NCI-H2196 (cell line): ENCODE results near the gene NUCKS1.

Experiments used
- DNase-seq: peaks from one replicate; lab custom pipeline; 2025; ENCODE audit not compliant: unreplicated experiment; lab: John Stamatoyannopoulos, UW

The NUCKS1 gene, protein sequence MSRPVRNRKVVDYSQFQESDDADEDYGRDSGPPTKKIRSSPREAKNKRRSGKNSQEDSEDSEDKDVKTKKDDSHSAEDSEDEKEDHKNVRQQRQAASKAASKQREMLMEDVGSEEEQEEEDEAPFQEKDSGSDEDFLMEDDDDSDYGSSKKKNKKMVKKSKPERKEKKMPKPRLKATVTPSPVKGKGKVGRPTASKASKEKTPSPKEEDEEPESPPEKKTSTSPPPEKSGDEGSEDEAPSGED

DNA sequence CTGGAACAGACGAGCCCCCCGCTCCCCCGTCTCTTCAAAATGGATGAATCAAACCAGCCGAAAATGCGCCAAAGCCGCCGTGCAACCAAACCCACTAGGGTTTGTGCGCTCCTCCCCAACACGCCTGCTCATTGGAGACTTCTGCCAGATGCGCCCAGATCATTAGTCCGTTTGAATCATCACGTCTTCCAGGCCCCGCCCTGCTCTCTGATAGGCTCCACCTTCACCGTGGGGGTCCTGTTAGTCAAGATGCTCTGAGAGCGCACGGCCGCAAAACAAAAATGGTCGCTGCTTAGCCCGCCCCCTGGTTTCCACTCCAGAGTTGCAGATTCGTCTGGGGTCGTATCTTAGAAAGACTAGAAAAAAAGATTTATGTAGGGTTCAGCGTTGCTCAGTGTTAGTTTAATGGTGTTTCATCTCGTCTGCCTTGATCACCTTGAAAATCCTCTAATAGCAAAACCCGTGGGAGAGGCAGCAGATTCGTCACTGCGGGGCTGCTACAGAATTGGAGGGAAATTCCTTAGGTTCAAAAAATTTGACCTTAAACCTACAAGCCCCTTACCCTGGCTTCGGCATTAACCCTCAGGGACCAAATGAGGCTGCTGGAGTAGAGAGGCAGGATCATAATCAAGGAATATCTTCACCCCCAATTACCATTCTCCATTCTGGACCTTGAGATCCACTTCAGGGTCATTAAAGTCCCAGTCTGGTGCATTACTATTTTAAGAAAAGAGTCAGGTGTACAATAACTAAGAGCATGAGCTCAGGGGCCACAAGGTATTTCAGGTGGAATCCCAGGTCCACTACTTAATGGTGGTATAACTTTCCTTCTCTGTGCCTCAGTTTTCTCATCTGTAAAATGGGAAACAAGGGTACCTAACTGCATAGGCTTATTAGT lies at the start of gene NUCKS1:
Gene NUCKS1 (minus strand): TSS at position 45 of the 898 bp plus-strand sequence. CDS start 209 bp downstream, outside the sequence.
- DNase-seq = peak; percentile 97

DNA sequence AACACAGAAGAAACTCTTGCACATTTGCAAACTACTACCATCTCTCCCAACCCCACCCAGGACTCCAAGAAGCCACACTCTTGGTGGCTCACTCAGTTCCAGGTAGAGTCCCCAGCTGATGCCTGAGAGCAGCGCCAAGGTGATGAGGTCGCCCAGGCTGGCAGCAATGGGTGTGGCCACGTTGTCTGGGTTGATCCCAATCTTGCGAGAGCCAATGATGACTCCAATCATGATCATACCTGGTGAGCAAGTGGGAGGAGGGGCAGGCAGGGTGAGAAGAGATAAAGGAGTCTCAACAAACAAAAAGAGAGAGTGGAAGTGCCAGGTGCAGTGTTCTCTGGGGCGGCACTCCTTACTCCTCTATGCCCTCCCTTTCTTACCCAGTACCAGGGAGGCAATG lies 48.6 kb upstream of the NUCKS1 start:
- DNase-seq = peak; percentile 46

DNA sequence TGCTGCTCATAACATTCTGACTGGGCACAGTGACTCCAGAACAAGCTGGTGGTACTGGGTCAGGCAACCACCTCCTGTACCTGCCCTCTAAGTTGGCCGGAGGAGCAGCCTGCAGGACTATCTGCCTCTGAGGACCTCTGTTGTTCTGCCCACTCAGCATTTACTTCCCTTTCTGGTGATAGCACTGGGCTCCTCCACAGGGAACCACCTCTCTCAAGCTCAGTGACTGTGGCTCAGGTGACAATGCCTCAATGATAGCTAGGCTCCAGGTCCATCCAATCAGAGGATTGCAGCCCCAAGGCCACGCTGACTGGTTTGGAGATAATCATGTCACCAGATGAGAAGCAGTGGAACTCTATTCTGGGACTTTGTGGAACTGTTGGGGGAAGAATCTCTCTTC lies 47.2 kb upstream of the NUCKS1 start:
- DNase-seq = no peak

DNA sequence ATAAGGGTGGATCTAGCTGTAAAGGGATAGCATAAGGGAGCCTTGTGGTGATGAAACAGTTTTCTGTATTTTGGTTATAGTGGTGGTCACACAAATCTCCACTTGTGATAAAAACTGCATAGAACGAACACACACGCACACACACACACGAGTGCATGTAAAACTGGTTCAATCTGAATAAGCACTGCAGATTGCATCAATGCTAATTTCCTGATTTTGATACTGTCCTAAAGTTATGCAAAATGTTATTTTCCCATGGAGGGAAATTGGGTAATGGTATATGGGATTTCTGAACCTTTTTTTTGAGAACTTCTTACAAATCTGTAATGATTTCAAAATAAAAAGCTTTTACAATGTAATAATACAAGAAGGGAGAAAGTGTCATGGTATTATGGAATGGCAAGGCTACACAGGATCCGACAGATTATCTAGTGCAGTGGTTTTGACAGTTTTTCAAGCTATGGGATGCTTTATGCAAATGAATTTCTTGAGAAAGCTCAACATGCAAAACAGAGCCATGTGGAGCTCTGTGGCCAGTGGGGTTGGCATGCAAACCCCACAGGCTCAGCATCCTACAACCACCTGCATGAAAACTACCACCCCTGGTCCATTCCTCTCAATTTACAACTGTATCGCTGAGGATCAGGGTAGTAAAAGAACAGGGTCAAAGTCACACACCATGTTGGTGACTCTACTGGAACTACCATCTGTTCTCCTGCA lies 44.2 kb upstream of the NUCKS1 start:
- DNase-seq = no peak

DNA sequence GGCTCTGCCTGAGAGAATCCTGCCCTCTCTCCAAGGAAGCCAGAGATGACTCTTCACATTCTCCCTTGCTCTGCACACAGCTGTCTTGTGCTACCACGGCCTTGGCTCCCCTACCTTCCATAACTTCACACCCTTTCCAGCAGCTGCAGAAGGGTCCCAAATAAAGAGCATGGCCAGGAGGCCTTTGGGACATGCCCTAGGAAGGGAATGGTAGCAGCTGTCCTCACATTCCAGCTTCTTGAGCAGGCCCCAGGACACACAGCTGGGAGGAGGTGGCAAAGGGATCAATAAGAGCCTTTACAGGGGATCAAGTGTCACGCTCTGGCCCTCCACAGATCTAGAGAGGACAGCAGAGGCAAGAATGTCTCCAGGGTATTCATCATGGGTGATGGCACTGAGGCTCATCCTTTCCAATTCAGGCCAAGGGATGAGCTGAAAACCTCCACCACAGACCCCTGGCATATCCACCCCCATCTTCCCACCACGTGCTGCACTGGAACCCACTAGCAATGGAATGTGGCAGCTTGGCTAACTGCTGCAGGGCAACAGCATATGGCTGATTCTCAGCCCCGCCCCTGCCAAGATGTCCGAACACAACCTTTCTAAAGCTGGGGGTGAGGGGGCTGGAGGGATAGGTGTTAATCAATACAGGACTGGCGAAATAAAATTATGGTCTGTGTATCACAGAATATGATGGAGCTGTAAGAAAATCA lies 43.1 kb upstream of the NUCKS1 start:
- DNase-seq = no peak

DNA sequence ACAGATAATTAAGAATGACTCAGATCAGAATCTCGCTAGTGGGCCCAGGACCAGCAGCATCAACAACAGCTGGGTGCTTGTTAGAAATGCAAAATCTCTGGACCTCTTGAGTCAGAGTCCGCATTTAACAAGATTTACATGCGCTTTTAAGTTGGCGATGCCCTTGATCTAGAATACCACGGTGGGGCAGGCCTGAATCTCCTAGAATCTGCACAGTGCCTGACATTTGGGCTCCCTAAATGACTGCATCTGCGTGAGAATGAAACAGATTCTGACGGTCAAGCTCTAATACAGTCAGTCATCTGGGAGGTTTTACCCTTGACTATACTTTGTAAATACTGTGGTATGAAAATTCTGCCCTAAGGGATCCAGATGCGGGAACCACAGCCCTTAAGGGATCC lies 42.5 kb upstream of the NUCKS1 start:
- DNase-seq = no peak

DNA sequence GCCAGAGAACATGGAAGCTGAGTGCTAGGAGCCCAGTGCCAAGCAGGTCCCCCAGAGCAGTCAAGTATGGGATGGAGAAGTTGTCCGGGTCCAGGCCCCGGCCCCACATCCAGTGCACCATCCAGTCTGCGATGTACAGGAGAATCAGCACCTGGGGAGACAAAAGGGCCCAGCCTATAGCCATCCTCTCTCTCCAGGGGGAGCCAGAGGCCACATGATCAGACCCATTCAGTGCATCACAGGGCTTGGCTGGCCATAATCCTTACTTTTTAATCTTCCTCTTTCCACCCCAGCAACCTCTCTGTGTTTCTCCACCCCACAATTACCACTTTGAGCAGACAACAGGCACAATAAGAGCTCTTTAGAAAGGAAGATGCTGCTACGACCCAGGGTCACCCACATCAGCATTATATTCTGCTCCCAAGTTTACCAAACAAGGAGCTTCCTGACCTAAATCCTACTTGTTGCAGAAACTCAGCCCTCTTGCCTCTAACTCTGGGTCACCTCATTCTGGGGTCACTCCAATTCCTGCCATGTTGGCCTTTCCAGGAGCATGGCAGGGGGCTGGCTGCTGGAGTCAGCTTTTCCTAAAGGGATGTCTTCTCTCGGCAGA lies 41.7 kb upstream of the NUCKS1 start:
- peak; percentile 73 for DNase-seq

DNA sequence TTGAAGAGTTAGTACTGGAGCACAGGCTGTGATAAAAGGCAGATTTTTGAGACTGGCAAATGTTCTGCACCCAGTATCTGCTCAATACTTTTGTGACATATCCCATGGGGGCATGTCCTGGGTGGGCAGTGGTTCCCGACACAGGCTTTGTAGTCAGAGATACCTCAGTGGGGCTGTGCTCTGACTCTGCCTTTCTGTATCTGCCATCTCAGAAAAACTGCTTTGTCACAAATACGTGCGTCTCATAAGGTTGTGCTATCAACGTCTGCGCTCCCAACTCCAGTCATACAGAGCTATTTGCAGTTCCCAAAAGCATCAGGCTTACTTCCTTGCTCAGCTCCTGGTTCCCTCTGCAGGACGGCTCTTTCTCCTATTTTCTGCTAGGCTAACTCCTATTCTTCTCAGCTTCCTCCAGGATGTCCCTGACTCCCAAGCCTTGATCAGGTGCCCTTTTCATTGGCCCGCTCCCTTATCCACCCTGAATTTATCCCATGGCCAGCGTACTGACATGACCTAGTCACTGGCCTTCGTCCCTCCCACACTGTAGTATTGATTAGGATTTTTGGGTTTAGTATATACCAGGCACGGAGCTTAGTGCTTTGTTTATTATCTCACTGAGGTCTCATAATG lies 37.4 kb upstream of the NUCKS1 start:
- DNase-seq = no peak

DNA sequence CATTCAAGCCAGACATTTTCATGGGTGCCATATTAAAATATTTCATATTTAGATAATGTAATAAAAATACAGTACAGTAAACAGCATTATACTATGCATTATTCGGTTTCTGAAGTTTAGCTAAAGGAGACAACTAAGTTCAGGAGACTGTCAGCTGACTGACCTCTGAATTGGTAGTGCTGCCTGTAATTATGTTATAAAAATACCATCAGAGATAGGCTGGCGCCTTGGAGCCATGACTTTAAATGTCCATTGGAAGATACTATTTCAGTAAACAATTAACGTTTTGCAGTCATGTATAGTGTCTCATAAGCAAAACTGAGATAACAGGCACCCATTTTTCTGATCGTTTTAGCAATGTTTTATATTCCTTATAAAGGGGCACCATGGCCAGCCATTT lies 36.6 kb upstream of the NUCKS1 start:
- DNase-seq = no peak

DNA sequence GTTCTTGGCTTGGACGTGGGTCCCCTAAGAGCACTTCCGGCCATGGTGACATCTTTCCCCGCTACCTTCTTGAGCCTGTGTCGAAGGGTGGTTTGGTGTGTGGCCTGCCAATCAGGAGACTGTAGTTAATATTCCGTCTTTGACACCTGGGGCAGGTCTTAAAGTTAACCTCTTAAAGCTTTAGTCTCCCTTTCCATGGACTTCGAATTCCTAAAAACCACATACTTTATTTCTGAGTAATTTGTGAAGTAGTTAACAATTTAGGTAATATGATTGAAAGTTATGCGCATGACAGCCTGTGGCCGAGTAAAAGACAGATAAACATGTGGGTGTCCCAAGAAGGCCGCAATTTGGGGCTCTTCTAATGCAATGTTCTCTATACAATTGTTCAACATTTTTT lies 35.5 kb upstream of the NUCKS1 start:
- no peak for DNase-seq

DNA sequence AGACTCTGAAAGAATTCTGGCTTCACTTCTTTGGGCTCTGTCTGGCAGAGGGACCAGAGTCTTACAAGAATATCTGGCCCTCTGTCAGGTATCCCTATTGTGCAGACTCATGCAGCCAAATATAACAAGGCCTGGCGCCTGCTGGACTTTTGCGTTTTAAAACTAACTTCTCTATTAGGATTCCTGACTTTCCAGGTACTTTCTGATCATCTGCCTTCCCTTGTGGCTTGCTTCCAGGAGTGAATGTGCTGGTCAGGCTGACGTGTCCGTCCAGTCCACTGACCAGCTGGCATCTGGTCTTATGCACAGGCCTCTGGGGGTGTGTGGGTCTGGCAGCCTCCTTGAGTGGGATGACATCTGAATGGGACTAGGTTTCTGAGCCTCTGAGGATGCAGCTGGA lies 33.9 kb upstream of the NUCKS1 start:
- no peak for DNase-seq

DNA sequence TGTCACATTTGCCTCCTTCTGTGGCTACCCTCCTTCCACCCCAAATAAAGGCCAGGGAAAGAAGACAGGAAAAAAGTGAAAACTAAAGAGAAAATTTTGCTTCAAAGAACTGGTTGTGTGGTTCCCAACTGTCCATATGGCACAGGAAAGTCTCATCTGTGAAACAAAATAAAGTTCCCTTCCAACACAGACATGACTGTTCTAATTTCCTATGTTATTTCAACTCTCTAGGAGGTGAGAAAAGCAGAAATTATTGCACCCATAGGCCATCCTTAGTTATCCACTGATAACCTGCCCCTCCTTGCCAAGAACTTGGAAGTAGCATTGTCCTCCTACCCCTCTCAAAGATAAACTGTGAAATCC lies 33.4 kb upstream of the NUCKS1 start:
- DNase-seq = no peak

DNA sequence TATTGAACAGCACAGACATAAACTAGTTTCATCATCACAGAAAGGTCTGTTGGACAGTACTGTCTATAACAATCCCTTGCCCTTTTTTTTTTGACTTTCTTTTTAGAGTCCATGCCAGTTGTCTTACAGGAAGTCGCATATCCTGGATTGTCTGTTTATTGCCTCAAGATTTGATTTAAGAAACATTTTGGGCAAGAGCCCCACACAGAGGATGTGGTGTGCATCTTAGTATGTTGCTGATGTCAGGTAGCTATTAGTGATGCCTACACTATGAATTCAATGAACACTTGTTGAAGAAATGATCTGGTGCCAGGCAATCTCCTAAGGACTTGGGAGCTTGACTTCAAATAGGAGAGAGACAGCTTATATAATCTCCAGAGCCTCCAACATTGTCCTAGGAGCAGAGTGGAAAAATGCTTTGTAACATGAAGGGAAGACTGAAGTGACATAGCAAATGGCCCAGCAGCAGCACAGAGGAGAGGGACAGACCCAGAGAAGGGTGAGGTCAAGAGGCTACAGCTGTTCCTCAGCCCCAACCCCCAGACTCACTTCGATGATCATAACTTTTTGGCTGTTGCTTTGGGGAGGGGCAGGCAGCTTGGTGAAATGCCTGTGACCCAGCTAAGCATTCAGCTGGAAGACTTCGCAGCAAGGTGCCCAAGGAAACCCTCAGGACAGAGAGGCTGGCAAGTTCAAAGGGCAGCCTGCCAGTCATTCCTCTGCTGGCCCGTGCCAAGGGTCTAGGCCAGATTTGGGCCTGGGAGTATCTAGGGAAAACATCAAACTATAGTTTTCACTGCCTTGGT lies 32.8 kb upstream of the NUCKS1 start:
- DNase-seq = no peak

DNA sequence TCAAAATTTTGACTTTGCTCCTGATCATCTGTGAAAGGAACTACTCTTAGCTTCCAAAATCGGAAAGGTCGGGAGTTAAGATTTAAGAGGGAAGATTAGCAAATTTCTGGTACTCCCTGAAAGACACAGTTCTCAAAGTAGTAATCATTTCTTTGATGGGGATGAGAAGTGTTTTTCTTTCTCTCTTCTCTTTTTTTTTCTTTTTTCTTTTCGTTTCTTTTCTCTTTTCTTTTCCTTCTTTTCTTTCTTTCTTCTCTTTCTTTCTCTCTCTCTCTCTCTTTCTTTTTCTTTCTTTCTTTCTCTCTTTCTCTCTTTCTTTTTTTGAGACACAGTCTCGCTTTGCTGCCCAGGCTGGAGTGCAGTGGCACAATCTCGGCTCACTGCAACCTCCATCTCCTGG lies 30.4 kb upstream of the NUCKS1 start:
- DNase-seq = no peak

DNA sequence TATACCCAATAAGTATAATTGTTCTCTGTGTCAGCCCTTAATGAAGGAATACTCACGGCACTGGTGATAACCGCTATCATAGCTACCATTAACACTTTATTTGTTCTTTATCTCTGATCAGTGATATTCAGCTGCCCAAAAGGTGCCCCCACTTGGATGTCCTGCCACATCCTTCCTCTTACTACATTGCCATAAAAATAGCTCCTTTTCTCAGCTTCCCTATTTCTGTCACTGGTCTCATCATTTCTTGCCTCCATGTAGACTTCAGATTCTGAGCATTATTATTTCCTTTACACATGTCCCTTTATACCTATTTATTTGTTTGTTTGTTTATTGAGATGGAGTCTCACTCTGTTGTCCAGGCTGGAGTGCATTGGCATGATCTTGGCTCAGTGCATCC lies 28.0 kb upstream of the NUCKS1 start:
- no peak for DNase-seq

DNA sequence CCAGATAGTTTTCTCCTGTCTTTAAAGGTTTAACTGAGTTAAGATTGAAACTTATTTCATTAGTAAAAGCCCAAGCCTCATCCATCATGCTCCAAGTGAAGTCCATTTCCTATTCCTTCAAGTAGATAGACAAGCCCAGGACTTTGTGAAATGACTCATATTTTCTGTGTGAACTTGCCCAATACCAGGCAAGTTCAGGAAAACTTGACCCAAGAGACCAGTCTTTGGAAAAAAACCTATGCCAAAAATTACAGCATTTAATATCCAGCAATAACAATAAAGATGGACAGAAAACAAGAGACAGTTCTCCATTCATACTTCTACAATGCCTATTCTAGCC lies 25.7 kb upstream of the NUCKS1 start:
- no peak for DNase-seq

DNA sequence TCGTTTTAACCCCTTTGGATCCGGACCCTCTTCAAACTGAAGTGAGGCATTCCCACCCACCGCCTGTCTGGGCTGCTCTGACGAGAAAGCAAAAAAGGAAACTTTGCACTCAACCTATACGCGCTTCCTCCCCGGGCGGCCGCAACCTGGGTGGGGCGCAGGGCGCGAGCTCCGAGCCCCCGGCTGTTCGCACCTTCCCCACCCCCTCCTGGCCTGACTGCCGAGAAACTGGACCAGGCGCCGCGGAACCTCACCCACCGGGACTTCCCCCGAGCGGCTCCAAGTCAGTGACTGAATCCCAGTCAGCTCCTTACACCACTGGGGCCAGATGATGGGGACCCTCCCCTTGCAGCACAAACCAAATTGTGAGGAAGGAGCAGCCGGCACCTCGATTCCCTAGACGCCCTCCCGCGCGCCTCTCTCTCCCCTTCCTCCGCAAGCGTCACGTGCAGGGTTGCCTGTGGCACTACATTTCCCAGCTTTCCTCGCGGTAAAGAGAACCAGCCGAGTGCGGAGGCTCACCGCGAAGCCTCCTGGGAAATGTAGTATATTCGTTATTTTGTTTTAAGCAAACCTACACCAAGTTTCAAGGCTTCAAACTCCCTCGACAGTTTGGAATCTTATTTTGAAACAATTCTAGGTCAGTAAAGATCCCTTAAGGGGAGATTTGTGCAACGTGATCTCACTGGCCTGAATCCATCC lies 25.2 kb upstream of the NUCKS1 start, which contains the start of gene RAB29:
Gene RAB29 (minus strand): TSS at position 468 of the 702 bp plus-strand sequence. CDS start 526 bp downstream, outside the sequence.
- DNase-seq = peak; percentile 83

DNA sequence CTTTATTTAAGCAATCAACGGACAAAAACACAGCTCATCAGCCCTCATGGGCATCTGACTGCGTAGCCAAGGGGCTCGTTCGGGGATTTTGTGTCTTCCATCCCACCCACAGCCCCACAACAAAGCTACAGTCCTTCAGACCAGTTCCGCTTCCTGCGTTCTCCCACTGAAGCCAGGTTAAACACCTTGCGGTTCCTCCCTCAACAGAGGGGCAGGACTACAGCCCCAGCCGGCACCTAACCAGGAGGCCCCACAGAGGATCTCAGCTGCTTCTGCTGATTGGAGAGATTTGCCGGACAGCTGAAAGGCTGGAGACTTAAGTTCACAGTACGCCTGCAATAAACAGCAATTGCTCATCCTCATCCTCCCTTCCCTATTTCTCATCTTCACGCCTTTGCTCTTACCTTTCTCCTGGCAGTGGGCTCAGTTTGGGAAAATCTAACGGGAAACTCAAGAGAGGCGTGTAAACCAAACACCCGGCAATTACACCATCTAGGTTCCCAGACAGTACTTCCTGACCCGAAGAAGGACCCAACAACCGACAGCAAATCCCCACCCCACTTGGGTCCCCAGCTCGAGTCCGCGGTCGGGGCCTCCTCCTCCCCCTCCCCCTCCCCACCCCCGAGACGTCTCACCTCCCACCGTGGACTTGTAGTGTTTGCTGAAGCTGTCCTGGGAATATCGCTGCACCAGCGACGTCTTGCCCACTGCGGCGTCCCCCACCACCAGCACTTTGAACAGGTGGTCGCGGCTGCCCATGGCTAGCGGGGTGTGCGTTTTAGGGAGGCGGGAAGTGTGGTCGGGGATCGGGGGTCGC lies 24.4 kb upstream of the NUCKS1 start:
- DNase-seq = no peak
